Tibial artery (tissue), 4 donors: ENCODE results near the gene RAB3GAP2.

Source experiments
- DNase-seq, 2 donors: peaks; one replicate each; pipeline ENCODE4 v3.0.0-alpha.2; 2019
- H3K27ac ChIP-seq, 2 donors: fragments of 200-600 bp; sonication (generic) in 1 of 2; 1 replicate in 1 of 2; 2 replicates in 1 of 2; pipeline ENCODE4 v1.5.1; 2018 to 2019; ENCODE audit warnings: mild to moderate bottlenecking in 1 of 2
- H3K27me3 ChIP-seq, 2 donors: fragments of 200-600 bp; sonication (generic) in 1 of 2; one replicate each; pipeline versions ENCODE4 v1.5.1 to v1.6.0; 2016 to 2019
- H3K36me3 ChIP-seq, 3 donors: fragments of 200-600 bp; sonication (generic) in 2 of 3; one replicate each; pipeline ENCODE4 v1.5.1; 2016 to 2019; ENCODE audit warnings: mild to moderate bottlenecking in 2 of 3
- H3K4me1 ChIP-seq, 4 donors: fragments of 200-600 bp; sonication (generic) in 2 of 4; 1 replicate in 3 of 4; 2 replicates in 1 of 4; pipeline ENCODE4 v1.5.1; 2016 to 2019
- H3K4me3 ChIP-seq, 2 donors: fragments of 200-600 bp; sonication (generic) in 1 of 2; 1 replicate in 1 of 2; 2 replicates in 1 of 2; pipeline ENCODE4 v1.5.1; 2018 to 2019; ENCODE audit warnings: mild to moderate bottlenecking in 2 of 2
- H3K9me3 ChIP-seq, 3 donors: fragments of 200-600 bp; sonication (generic) in 1 of 3; one replicate each; pipeline ENCODE4 v1.5.1; 2016 to 2019
- CTCF ChIP-seq, 2 experiments: fragments of 200-600 bp in 1 of 2; fragments of 450-650 bp in 1 of 2; IDR thresholded peaks; one replicate each; pipeline ENCODE4 v1.5.1; 2017 to 2019; ENCODE audit warnings: antibody characterized with exemption in 2 of 2, mild to moderate bottlenecking in 1 of 2, moderate library complexity in 1 of 2
- intact Hi-C: fragments of 100-400 bp; cut with DNase I; formaldehyde crosslinking; loops from one replicate; pipeline ENCODE4 v1.15.0; 2023; ENCODE audit warnings: low total_unique reads

The RAB3GAP2 gene

DNA sequence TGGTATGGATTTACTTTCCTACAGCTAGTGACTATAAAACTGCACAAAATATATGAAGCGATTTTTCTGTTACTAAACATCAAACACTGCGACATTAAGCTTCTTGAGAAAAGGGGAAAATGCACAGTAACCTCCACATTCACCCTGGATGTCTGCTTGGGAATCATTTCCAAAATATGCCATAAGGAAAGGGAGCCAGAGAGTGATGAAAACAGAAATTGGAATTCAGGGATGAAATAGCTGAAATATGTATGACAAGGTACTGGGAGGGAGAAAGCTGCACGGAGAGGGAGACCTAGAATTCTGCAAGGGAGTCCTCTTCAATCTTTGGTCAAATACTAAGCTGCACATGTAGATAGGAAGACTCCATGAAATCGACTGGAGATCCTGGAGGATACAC is 31.6 kb upstream of the RAB3GAP2 start:
- H3K27ac ChIP-seq: no peak overlapping the region
- no peaks in the 10 kb centered on the region for H3K27me3 ChIP-seq
- no peak for DNase-seq
- H3K4me1 ChIP-seq: peaks cover 0 to 12% (median 4%) of the 10 kb centered on the region in 4 donors
- no peak for TF ChIP-seq CTCF (IDR thresholded peaks at IDR 0.05)
- no peak overlapping the region for H3K4me3 ChIP-seq
- intact Hi-C loops: no loop called here
- no peaks in the 10 kb centered on the region for H3K9me3 ChIP-seq
- H3K36me3 ChIP-seq: no peaks in the 10 kb centered on the region

DNA sequence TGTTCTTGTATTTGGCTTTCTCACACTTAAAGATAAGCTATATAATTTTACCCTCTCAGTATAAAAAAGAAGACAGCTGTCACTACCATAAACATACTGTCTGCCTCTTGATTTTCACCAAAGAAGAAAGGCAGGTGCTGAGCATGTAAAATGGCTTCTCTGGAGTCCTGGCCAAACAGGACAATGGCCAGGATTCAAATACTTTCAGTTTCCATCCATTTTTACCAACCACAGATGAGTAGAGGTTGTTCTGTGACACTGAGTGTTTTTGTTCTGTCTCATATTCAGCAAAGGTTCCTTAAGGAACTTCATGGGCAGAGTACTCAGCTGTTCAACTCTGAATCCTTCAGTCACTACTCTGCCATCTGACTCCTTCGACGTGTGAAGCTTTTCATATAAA is 29.4 kb upstream of the RAB3GAP2 start:
- Histone ChIP-seq H3K27me3 (no peaks in the 10 kb centered on the region), H3K27ac (no peak overlapping the region), H3K4me1 (peaks cover 0 to 12% (median 4%) of the 10 kb centered on the region in 4 donors), H3K9me3 (no peaks in the 10 kb centered on the region), H3K36me3 (no peaks in the 10 kb centered on the region), H3K4me3 (no peak overlapping the region)
- TF ChIP-seq CTCF (IDR thresholded peaks at IDR 0.05): no peak
- no peak for DNase-seq
- intact Hi-C loops: no loop called here

DNA sequence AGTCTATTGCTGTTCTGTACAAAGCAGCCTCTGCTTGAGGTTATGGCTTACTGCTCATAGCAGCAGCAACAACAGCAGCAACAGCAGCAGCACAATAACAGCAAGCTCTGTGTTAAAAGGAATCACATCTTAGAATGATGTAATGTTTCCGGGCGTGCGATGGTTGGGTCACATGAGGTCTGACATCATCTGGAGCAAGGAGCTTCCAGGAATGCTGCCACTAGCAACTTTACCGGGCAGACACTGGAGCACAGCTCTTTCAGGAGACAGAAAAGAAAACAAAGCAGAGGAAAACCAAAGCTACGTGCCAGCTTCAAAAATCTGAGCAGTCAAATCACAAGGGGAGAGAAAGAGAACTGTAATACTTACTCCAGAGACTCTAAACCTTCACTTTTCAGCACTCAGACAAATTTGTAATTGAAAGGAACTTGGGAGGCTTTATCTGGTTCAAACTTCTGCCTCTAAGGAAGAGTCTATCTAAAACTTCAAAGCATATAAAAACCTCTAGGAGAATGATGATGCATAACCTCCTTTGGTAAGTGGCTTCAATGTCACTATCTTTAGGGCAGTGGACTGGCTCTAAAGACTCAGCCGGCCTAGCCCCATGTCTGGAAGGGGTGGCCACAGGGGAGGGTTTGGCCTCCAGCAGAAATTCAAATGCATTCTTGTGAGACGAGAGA is 28.3 kb upstream of the RAB3GAP2 start:
- no peaks in the 10 kb centered on the region for H3K27me3 ChIP-seq
- H3K4me1 ChIP-seq: peaks cover 0 to 12% (median 4%) of the 10 kb centered on the region in 4 donors
- intact Hi-C loops: no loop called here
- DNase-seq: peak; percentile 85 to 87
- H3K36me3 ChIP-seq: no peaks in the 10 kb centered on the region
- H3K4me3 ChIP-seq: peak overlapping the region in 1 of 2 donors; percentile 10
- no peak for TF ChIP-seq CTCF (IDR thresholded peaks at IDR 0.05)
- no peaks in the 10 kb centered on the region for H3K9me3 ChIP-seq
- peak overlapping the region; percentile 69 to 71 for H3K27ac ChIP-seq

- Histone ChIP-seq H3K4me3 (no peak overlapping the region), H3K36me3 (no peaks in the 10 kb centered on the region), H3K4me1 (peaks cover 0 to 12% (median 4%) of the 10 kb centered on the region in 4 donors), H3K9me3 (no peaks in the 10 kb centered on the region), H3K27ac (no peak overlapping the region), H3K27me3 (peaks cover 0 to 6% of the 10 kb centered on the region in 2 donors)
- intact Hi-C loops: no loop called here
- DNase-seq: no peak
- no peak for TF ChIP-seq CTCF (IDR thresholded peaks at IDR 0.05)
Observed at GRCh38 chr1:220299337-220299736, 27.1 kb upstream of the RAB3GAP2 start.

DNA sequence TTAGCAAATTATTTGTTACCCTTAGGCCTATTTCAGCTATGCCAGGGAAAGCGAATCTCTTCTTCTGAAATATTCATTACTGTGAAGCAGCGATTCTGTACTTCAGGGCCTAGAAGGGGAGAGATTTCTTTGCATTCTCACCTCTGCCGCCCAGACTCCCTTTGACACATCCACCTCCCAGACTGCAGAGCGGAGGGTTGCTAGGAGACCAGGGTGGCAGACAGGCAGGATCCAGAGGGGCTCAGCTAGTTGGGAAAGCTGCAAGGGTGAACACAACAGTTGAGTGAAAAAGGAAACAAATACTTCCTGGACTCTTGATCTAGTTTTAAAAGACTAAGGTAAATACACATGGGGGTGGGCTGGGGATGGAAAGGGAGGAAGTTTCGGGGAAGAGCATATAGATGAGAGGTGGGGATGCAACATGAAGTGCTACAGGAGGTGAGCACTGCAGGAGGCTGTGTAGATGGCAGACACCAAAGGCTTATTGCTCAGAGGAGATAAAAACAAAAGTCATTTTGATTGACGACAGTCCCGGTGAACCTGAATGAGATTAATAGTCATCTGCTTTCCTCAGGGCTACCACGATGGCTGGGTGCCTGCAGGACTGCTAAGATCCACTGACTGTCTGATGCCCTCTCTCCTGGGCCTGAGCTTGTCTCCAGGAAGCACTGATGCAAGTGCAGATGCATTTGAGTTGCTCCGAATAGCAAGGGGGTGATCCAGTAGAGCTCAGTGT is 26.4 kb upstream of the RAB3GAP2 start:
- Histone ChIP-seq H3K27ac (no peak overlapping the region), H3K4me3 (no peak overlapping the region), H3K36me3 (no peaks in the 10 kb centered on the region), H3K9me3 (no peaks in the 10 kb centered on the region), H3K4me1 (peaks cover 0 to 12% (median 4%) of the 10 kb centered on the region in 4 donors), H3K27me3 (peaks cover 0 to 6% of the 10 kb centered on the region in 2 donors)
- TF ChIP-seq CTCF (IDR thresholded peaks at IDR 0.05): no peak
- DNase-seq: no peak
- intact Hi-C loops: no loop called here
